ENCODE data around the gene DENND1A. TPM values are rescaled to one million over a fixed set of nuclear protein-coding genes. Genes with fewer than 3 reads are reported as not detected.

The DENND1A gene
- total RNA-seq, 1 donor from 2014 or later, result 25.2 TPM

GRCh38 chr9:123832858-123833650, 96.9 kb downstream of the DENND1A start:
- ChIA-PET CTCF (no interaction called here), POLR2A (interaction anchor here (0.7 kb wide), 1 partner anchor 973 kb away, joined by 3 read pairs; no protein-coding TSS in a partner anchor)
- Mint-ChIP-seq H3K4me3 (no peak overlapping the region), H3K36me3 (ENCODE audit: low read depth) (peaks cover 30% of the 10 kb centered on the region), H3K4me1 (peaks cover 24% of the 10 kb centered on the region), H3K27ac (no peak overlapping the region), H3K27me3 (no peaks in the 10 kb centered on the region), H3K9me3 (peaks cover 26% of the 10 kb centered on the region)
- no peak for DNase-seq
- intact Hi-C loops (cut with micrococcal nuclease), result no loop called here
- TF ChIP-seq, protein P1, sequence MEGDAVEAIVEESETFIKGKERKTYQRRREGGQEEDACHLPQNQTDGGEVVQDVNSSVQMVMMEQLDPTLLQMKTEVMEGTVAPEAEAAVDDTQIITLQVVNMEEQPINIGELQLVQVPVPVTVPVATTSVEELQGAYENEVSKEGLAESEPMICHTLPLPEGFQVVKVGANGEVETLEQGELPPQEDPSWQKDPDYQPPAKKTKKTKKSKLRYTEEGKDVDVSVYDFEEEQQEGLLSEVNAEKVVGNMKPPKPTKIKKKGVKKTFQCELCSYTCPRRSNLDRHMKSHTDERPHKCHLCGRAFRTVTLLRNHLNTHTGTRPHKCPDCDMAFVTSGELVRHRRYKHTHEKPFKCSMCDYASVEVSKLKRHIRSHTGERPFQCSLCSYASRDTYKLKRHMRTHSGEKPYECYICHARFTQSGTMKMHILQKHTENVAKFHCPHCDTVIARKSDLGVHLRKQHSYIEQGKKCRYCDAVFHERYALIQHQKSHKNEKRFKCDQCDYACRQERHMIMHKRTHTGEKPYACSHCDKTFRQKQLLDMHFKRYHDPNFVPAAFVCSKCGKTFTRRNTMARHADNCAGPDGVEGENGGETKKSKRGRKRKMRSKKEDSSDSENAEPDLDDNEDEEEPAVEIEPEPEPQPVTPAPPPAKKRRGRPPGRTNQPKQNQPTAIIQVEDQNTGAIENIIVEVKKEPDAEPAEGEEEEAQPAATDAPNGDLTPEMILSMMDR (IDR thresholded peaks at IDR 0.05), result no peak
- ATAC-seq (ENCODE audit: low read depth), result no peak

GRCh38 chr9:123832176-123832575, 97.8 kb downstream of the DENND1A start:
- Mint-ChIP-seq H3K27ac (no peak overlapping the region), H3K9me3 (peaks cover 30% of the 10 kb centered on the region), H3K4me3 (no peak overlapping the region), H3K36me3 (ENCODE audit: low read depth) (peaks cover 37% of the 10 kb centered on the region), H3K27me3 (no peaks in the 10 kb centered on the region), H3K4me1 (peaks cover 24% of the 10 kb centered on the region)
- ChIA-PET POLR2A (interaction anchor here (0.7 kb wide), 1 partner anchor 973 kb away, joined by 3 read pairs; no protein-coding TSS in a partner anchor), CTCF (no interaction called here)
- TF ChIP-seq, protein P1 (IDR thresholded peaks at IDR 0.05), result no peak
- DNase-seq (no peak), ATAC-seq (ENCODE audit: low read depth) (no peak)
- intact Hi-C loops (cut with micrococcal nuclease), result no loop called here

DNA sequence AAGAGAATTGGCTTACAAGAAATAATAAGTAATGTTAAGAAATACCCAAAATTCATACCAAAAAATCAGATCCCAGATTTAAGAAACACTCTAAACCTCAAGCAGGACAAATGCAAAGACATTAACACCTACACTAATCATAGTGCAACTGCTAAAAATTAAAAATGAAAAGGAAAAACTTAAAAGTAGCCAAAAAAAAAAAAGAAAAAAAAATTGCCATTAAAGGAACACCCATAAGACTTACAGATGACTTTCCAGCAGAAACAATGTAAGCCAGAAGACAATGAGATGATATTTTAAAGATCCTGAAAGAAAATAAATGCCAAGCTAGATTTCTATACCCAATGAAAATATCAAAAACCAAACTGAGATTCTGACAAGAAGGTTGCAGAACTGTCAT, 101.5 kb downstream of the DENND1A start:
- intact Hi-C loops (cut with micrococcal nuclease), result no loop called here
- ChIA-PET POLR2A (no interaction called here), CTCF (no interaction called here)
- Mint-ChIP-seq H3K27ac (no peak overlapping the region), H3K4me1 (peaks cover 3% of the 10 kb centered on the region), H3K9me3 (peaks cover 34% of the 10 kb centered on the region), H3K27me3 (no peaks in the 10 kb centered on the region), H3K4me3 (no peak overlapping the region), H3K36me3 (ENCODE audit: low read depth) (peaks cover 42% of the 10 kb centered on the region)
- DNase-seq (no peak), ATAC-seq (ENCODE audit: low read depth) (no peak)
- TF ChIP-seq, protein P1 (IDR thresholded peaks at IDR 0.05), result no peak

GRCh38 chr9:123825342-123826060, 104.4 kb downstream of the DENND1A start:
- Mint-ChIP-seq H3K27me3 (no peaks in the 10 kb centered on the region), H3K9me3 (peaks cover 22% of the 10 kb centered on the region), H3K27ac (no peak overlapping the region), H3K4me1 (peaks cover 5% of the 10 kb centered on the region), H3K4me3 (no peak overlapping the region), H3K36me3 (ENCODE audit: low read depth) (peaks cover 34% of the 10 kb centered on the region)
- CTCF ChIA-PET, result no interaction called here
- POLR2A ChIA-PET, result no interaction called here
- ATAC-seq (ENCODE audit: low read depth), result no peak
- no peak for DNase-seq
- TF ChIP-seq, protein P1 (IDR thresholded peaks at IDR 0.05), result no peak
- intact Hi-C loops (cut with micrococcal nuclease), result no loop called here

DNA sequence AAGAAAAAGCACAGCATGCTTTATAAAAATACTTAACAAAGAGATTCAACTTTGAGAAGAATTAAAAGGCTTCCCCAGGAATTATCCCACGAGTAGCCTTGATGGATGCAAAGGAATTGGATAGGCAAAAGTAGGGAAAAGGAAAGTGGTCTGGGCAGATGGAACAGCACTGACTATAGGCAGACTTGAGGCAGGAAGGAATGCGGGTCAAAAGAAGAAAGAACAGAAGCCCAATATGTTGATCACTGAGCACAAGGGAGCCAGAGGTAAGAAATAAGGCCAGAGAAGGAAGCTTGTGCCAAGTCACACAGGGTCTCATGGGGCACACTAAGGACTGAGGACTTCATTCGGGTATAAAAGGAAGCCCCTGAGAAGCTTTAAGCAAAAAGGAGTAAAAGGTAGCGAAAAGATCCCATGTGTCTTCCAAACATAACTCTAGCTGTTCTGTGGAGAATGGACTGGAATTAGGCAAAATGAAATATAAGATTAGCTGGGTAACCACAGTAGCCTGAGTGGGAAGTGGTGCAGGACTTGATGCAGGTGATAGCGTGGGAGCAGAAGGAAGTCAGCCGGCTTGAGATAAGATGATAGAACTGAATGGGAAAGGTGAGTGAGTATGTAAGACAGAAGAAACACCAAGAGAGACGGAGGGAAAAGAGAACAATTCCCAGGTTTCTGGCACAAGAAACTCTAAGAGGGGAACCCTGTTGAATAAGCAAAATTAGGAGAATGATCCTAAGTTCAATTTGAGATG, 106.6 kb downstream of the DENND1A start:
- no peak overlapping the region for H3K4me3 Mint-ChIP-seq
- peaks cover 16% of the 10 kb centered on the region for H3K36me3 Mint-ChIP-seq (ENCODE audit: low read depth)
- intact Hi-C loops (cut with micrococcal nuclease), result no loop called here
- peaks cover 5% of the 10 kb centered on the region for H3K4me1 Mint-ChIP-seq
- H3K9me3 Mint-ChIP-seq, result peaks cover 11% of the 10 kb centered on the region
- POLR2A ChIA-PET, result no interaction called here
- CTCF ChIA-PET, result no interaction called here
- TF ChIP-seq, protein P1 (IDR thresholded peaks at IDR 0.05), result no peak
- no peak overlapping the region for H3K27ac Mint-ChIP-seq
- H3K27me3 Mint-ChIP-seq, result no peaks in the 10 kb centered on the region
- DNase-seq (no peak), ATAC-seq (ENCODE audit: low read depth) (no peak)

Measured in activated B cell treated with CpG ODN at 0.5 μM for 24 hours (primary cell).